HepG2 (cell line): ENCODE results near the gene NMNAT1. TPM values are rescaled to one million over a fixed set of nuclear protein-coding genes. Genes with fewer than 3 reads are reported as not detected.

Experiments used
- AGO1 ChIP-seq: fragments of 200-400 bp; formaldehyde crosslinking; IDR thresholded peaks from 2 replicates; pipeline ENCODE4 v1.6.1; 2017; ENCODE audit warnings: mild to moderate bottlenecking, low read depth, low read length, moderate library complexity; ENCODE audit not compliant: poor library complexity, severe bottlenecking
- DR1 ChIP-seq: sonication (generic); formaldehyde crosslinking; IDR thresholded peaks from 2 replicates; pipeline ENCODE4 v1.8.0; 2021; ENCODE audit warnings: mild to moderate bottlenecking, missing genetic modification reagents, inconsistent platforms
- FOXM1 ChIP-seq: sonication (generic); formaldehyde crosslinking; IDR thresholded peaks from 2 replicates; pipeline ENCODE4 v1.5.0; 2020; ENCODE audit warnings: missing genetic modification reagents
- KDM2A ChIP-seq: sonication (generic); formaldehyde crosslinking; IDR thresholded peaks from 2 replicates; pipeline ENCODE4 v1.4.0; 2020; ENCODE audit warnings: low read depth, missing genetic modification reagents, borderline replicate concordance
- LBX2 ChIP-seq: sonication (generic); formaldehyde crosslinking; IDR thresholded peaks from 2 replicates; pipeline ENCODE4 v1.5.0; 2020; ENCODE audit warnings: missing genetic modification reagents, mild to moderate bottlenecking, borderline replicate concordance
- MYC ChIP-seq: sonication (generic); formaldehyde crosslinking; IDR thresholded peaks from 2 replicates; pipeline ENCODE4 v1.9.0; 2021; ENCODE audit warnings: missing genetic modification reagents, borderline replicate concordance
- REXO4 ChIP-seq: sonication (generic); formaldehyde crosslinking; IDR thresholded peaks from 2 replicates; pipeline ENCODE4 v1.8.0; 2022; ENCODE audit warnings: missing genetic modification reagents, mild to moderate bottlenecking, borderline replicate concordance
- SMAD3 ChIP-seq: sonication (generic); formaldehyde crosslinking; IDR thresholded peaks from 2 replicates; pipeline ENCODE4 v1.4.0; 2020; ENCODE audit warnings: missing genetic modification reagents
- ZNF124 ChIP-seq: sonication (generic); formaldehyde crosslinking; IDR thresholded peaks from 2 replicates; pipeline ENCODE4 v1.4.0; 2020; ENCODE audit warnings: missing genetic modification reagents
- ZNF503 ChIP-seq: sonication (generic); formaldehyde crosslinking; IDR thresholded peaks from 2 replicates; pipeline ENCODE4 v1.4.0; 2020; ENCODE audit warnings: missing genetic modification reagents
- ZNF75D ChIP-seq: sonication (generic); formaldehyde crosslinking; IDR thresholded peaks from 2 replicates; pipeline ENCODE4 v1.8.1; 2023; ENCODE audit warnings: missing genetic modification reagents, mild to moderate bottlenecking, borderline replicate concordance
- polyA plus RNA-seq, 8 experiments: library from polyadenylated mRNA; depleted of rRNA in 3 of 8; stranded (reverse) in 7 of 8; unstranded in 1 of 8; fragments of >200 nt; fragmentation: Illumina TruSeq in 4 of 8; extraction: Trizol in 4 of 8; gene quantifications; 2 replicates each; pipeline versions ENCODE4 v1.2.1 to v1.2.3, GENCODE V29; 2011 to 2016; ENCODE audit warnings: low read depth in 4 of 8, missing spikeins in 1 of 8, mixed read lengths in 1 of 8; ENCODE audit not compliant: insufficient read depth in 1 of 8
- total RNA-seq, 5 experiments: library from RNA; depleted of rRNA; stranded (reverse); fragments of >200 nt; fragmentation: Illumina TruSeq; extraction: Trizol; gene quantifications; 2 replicates each; pipeline ENCODE4 v1.2.3, GENCODE V29; 2016; ENCODE audit warnings: low read depth in 1 of 5
- TF ChIP-seq, protein P1 (sequence below): IDR thresholded peaks from 2 replicates; pipeline ENCODE4 v1.6.1; 2012; ENCODE audit warnings: low read length, improper control_type of control experiment
- TF ChIP-seq, protein P2 (sequence below): sonication (generic); formaldehyde crosslinking; IDR thresholded peaks from 2 replicates; pipeline ENCODE4 v1.5.1; 2020; ENCODE audit warnings: mild to moderate bottlenecking, missing genetic modification reagents, moderate library complexity
- TF ChIP-seq, protein P3 (sequence below): sonication (generic); formaldehyde crosslinking; IDR thresholded peaks from 2 replicates; pipeline ENCODE4 v1.4.0; 2020; ENCODE audit warnings: missing genetic modification reagents, low read depth, mild to moderate bottlenecking, borderline replicate concordance

NMNAT1 gene
- total and polyA plus RNA-seq, 2 of the 13 experiments (the other 11 are each of a cell fraction or from before 2014, with no cell fraction given): 5.6 to 12.2 TPM

- no peak; the same call in 1 of the 2 replicates for TF ChIP-seq KDM2A (CRISPR knock-in tag)
- TF ChIP-seq REXO4 (CRISPR knock-in tag): no peak
- TF ChIP-seq MYC (CRISPR knock-in tag): peak; percentile 22; the same call in 1 of the 2 replicates
- TF ChIP-seq, protein P1, sequence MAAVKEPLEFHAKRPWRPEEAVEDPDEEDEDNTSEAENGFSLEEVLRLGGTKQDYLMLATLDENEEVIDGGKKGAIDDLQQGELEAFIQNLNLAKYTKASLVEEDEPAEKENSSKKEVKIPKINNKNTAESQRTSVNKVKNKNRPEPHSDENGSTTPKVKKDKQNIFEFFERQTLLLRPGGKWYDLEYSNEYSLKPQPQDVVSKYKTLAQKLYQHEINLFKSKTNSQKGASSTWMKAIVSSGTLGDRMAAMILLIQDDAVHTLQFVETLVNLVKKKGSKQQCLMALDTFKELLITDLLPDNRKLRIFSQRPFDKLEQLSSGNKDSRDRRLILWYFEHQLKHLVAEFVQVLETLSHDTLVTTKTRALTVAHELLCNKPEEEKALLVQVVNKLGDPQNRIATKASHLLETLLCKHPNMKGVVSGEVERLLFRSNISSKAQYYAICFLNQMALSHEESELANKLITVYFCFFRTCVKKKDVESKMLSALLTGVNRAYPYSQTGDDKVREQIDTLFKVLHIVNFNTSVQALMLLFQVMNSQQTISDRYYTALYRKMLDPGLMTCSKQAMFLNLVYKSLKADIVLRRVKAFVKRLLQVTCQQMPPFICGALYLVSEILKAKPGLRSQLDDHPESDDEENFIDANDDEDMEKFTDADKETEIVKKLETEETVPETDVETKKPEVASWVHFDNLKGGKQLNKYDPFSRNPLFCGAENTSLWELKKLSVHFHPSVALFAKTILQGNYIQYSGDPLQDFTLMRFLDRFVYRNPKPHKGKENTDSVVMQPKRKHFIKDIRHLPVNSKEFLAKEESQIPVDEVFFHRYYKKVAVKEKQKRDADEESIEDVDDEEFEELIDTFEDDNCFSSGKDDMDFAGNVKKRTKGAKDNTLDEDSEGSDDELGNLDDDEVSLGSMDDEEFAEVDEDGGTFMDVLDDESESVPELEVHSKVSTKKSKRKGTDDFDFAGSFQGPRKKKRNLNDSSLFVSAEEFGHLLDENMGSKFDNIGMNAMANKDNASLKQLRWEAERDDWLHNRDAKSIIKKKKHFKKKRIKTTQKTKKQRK: no peak
- peak; percentile 68; the same call in 1 of the 2 replicates for TF ChIP-seq ZNF503 (CRISPR knock-in tag)
- TF ChIP-seq, protein P2, sequence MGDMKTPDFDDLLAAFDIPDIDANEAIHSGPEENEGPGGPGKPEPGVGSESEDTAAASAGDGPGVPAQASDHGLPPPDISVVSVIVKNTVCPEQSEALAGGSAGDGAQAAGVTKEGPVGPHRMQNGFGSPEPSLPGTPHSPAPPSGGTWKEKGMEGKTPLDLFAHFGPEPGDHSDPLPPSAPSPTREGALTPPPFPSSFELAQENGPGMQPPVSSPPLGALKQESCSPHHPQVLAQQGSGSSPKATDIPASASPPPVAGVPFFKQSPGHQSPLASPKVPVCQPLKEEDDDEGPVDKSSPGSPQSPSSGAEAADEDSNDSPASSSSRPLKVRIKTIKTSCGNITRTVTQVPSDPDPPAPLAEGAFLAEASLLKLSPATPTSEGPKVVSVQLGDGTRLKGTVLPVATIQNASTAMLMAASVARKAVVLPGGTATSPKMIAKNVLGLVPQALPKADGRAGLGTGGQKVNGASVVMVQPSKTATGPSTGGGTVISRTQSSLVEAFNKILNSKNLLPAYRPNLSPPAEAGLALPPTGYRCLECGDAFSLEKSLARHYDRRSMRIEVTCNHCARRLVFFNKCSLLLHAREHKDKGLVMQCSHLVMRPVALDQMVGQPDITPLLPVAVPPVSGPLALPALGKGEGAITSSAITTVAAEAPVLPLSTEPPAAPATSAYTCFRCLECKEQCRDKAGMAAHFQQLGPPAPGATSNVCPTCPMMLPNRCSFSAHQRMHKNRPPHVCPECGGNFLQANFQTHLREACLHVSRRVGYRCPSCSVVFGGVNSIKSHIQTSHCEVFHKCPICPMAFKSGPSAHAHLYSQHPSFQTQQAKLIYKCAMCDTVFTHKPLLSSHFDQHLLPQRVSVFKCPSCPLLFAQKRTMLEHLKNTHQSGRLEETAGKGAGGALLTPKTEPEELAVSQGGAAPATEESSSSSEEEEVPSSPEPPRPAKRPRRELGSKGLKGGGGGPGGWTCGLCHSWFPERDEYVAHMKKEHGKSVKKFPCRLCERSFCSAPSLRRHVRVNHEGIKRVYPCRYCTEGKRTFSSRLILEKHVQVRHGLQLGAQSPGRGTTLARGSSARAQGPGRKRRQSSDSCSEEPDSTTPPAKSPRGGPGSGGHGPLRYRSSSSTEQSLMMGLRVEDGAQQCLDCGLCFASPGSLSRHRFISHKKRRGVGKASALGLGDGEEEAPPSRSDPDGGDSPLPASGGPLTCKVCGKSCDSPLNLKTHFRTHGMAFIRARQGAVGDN (CRISPR knock-in tag): no peak
- TF ChIP-seq LBX2 (CRISPR knock-in tag): no peak
- TF ChIP-seq DR1 (CRISPR knock-in tag): no peak
- TF ChIP-seq, protein P3, sequence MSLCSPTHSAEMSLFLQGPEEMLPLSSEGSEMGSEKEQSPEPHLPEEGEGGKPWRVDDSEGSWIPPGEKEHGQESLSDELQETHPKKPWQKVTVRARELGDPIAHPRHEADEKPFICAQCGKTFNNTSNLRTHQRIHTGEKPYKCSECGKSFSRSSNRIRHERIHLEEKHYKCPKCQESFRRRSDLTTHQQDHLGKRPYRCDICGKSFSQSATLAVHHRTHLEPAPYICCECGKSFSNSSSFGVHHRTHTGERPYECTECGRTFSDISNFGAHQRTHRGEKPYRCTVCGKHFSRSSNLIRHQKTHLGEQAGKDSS: peak; percentile 63; the same call in 1 of the 2 replicates
- no peak for TF ChIP-seq FOXM1 (CRISPR knock-in tag)
- no peak for TF ChIP-seq AGO1
- TF ChIP-seq ZNF124: peak; percentile 70; the same call in 1 of the 2 replicates
- TF ChIP-seq ZNF75D (CRISPR knock-in tag): no peak
- TF ChIP-seq SMAD3: no peak
These were observed 13.6 kb upstream of the NMNAT1 start (continued) for GRCh38 chr1:9929431-9930385.
